ENCODE measurements around the gene SUSD3. TPM values are rescaled to one million over a fixed set of nuclear protein-coding genes. Genes with fewer than 3 reads are reported as not detected.

The SUSD3 gene
- polyA plus RNA-seq, 4 donors: 3.7 to 10.1 (median 3.8) TPM; not detected in 1

DNA sequence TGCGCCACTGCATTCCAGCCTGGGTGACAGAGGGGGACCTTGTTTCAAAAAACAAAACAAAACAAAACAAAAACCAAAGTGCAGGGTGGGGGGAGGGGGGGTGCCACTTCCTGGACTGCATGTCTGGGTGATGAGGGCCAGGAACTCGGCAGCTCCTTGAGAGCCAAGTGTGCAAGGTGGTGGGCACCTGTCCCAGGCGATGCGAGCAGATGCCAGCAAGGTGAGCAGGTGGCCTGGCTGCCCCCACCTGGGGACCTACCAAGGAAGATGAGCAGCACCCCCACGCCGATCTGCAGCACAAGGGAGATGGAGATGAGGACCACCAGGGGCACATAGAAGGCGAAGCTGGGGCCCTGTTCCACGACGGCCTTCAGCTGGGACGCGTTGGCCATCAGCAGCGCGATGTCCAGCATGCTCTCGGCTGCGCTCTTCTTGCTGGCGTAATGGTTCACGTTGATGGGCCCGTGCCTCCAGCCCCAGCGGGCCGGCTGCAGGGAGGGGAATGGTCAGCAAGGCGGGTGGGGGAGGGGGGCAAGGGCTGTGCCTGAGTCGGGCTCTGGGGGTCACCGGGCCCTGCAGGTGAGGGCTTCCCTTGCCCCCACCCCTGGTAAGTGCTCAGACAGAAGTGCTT lies 67.8 kb downstream of the SUSD3 start:
- H3K4me1 ChIP-seq (ENCODE audit: control insufficient read depth in 3 of 3, insufficient read depth in 2 of 3, low read depth in 1 of 3, low read length in 2 of 3): peaks cover 0 to 21% (median 0%) of the 10 kb centered on the region in 3 donors
- H3K27me3 ChIP-seq (ENCODE audit: control insufficient read depth in 3 of 3, insufficient read depth in 3 of 3, low read length in 3 of 3): no peaks in the 10 kb centered on the region
- no peak overlapping the region for H3K4me3 ChIP-seq (ENCODE audit: low read depth in 1 of 3, low read length in 3 of 3)
- DNase-seq (no peak), FAIRE-seq (no peak)
- peak overlapping the region in 2 of 3 donors; percentile 51 to 80 for H3K27ac ChIP-seq (ENCODE audit: low read depth in 1 of 3, low read length in 2 of 3)
- 81 to 92% (median 87%) methylated on average over 21 to 23 of the region's 23 CpGs for WGBS, 3 donors
- H3K36me3 ChIP-seq (ENCODE audit: control insufficient read depth in 3 of 3, insufficient read depth in 2 of 3, low read depth in 1 of 3, low read length in 3 of 3): peaks cover 0 to 89% (median 0%) of the 10 kb centered on the region in 3 donors
- H3K9me3 ChIP-seq (ENCODE audit: control insufficient read depth in 2 of 2, insufficient read depth in 1 of 2, low read depth in 1 of 2, low read length in 1 of 2): no peaks in the 10 kb centered on the region

DNA sequence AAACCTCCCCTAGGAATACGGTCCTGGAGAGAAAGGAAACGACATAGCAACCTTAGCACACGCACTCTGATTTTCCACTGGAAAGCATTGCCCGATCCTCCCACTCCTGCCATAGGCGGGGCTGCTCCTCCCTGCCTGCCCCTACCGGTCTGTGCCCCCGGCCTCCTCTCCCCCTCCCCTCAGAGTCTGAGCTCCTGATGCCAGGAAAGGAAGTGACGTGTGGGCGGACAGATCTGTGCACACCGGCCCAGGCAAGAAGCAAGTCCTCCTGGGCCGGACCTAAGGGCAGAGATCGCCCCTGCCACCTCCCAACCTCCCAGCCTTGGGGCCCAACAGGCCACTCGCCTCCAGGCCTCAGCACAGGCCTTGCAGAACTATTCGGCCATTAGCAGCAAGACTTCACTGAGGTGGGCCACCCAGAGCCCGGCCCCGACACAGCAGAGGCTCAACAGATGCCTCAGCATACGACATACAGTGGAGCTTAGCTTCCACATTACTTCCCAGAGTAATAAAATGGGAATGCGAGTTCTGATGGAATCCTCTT lies 68.4 kb downstream of the SUSD3 start:
- 52 to 57% (median 57%) methylated on average over 18 of the region's 18 CpGs for WGBS, 3 donors

GRCh38 chr9:93127395-93127911 lies 69.0 kb downstream of the SUSD3 start:
- Histone ChIP-seq H3K4me3 (ENCODE audit: low read depth in 1 of 3, low read length in 3 of 3) (no peak overlapping the region), H3K9me3 (ENCODE audit: control insufficient read depth in 2 of 2, insufficient read depth in 1 of 2, low read depth in 1 of 2, low read length in 1 of 2) (no peaks in the 10 kb centered on the region), H3K4me1 (ENCODE audit: control insufficient read depth in 3 of 3, insufficient read depth in 2 of 3, low read depth in 1 of 3, low read length in 2 of 3) (peaks cover 0 to 33% (median 0%) of the 10 kb centered on the region in 3 donors), H3K36me3 (ENCODE audit: control insufficient read depth in 3 of 3, insufficient read depth in 2 of 3, low read depth in 1 of 3, low read length in 3 of 3) (peaks cover 0 to 88% (median 0%) of the 10 kb centered on the region in 3 donors), H3K27me3 (ENCODE audit: control insufficient read depth in 3 of 3, insufficient read depth in 3 of 3, low read length in 3 of 3) (no peaks in the 10 kb centered on the region), H3K27ac (ENCODE audit: low read depth in 1 of 3, low read length in 2 of 3) (peak overlapping the region in 2 of 3 donors; percentile 51 to 80)
- no peak for DNase-seq
- WGBS, 3 donors: 67 to 74% (median 72%) methylated on average over 8 of the region's 8 CpGs
- no peak for FAIRE-seq

More for the DNA sequence above, 68.4 kb downstream of the SUSD3 start:
- FAIRE-seq (no peak), DNase-seq (peak in 1 of 2 donors; percentile 89)
- Histone ChIP-seq H3K4me3 (ENCODE audit: low read depth in 1 of 3, low read length in 3 of 3) (no peak overlapping the region), H3K27ac (ENCODE audit: low read depth in 1 of 3, low read length in 2 of 3) (peak overlapping the region in 2 of 3 donors; percentile 51 to 80), H3K27me3 (ENCODE audit: control insufficient read depth in 3 of 3, insufficient read depth in 3 of 3, low read length in 3 of 3) (no peaks in the 10 kb centered on the region), H3K4me1 (ENCODE audit: control insufficient read depth in 3 of 3, insufficient read depth in 2 of 3, low read depth in 1 of 3, low read length in 2 of 3) (peaks cover 0 to 28% (median 0%) of the 10 kb centered on the region in 3 donors), H3K36me3 (ENCODE audit: control insufficient read depth in 3 of 3, insufficient read depth in 2 of 3, low read depth in 1 of 3, low read length in 3 of 3) (peaks cover 0 to 89% (median 0%) of the 10 kb centered on the region in 3 donors), H3K9me3 (ENCODE audit: control insufficient read depth in 2 of 2, insufficient read depth in 1 of 2, low read depth in 1 of 2, low read length in 1 of 2) (no peaks in the 10 kb centered on the region)

GRCh38 chr9:93128011-93128714 lies 69.7 kb downstream of the SUSD3 start:
- no peak overlapping the region for H3K4me3 ChIP-seq (ENCODE audit: low read depth in 1 of 3, low read length in 3 of 3)
- H3K27me3 ChIP-seq (ENCODE audit: control insufficient read depth in 3 of 3, insufficient read depth in 3 of 3, low read length in 3 of 3): no peaks in the 10 kb centered on the region
- WGBS, 3 donors: 82 to 87% (median 86%) methylated on average over 14 of the region's 14 CpGs
- DNase-seq (no peak), FAIRE-seq (no peak)
- peaks cover 0 to 84% (median 0%) of the 10 kb centered on the region in 3 donors for H3K36me3 ChIP-seq (ENCODE audit: control insufficient read depth in 3 of 3, insufficient read depth in 2 of 3, low read depth in 1 of 3, low read length in 3 of 3)
- no peaks in the 10 kb centered on the region for H3K9me3 ChIP-seq (ENCODE audit: control insufficient read depth in 2 of 2, insufficient read depth in 1 of 2, low read depth in 1 of 2, low read length in 1 of 2)
- H3K27ac ChIP-seq (ENCODE audit: low read depth in 1 of 3, low read length in 2 of 3): peak overlapping the region in 1 of 3 donors; percentile 80
- peaks cover 3 to 40% (median 5%) of the 10 kb centered on the region in 3 donors for H3K4me1 ChIP-seq (ENCODE audit: control insufficient read depth in 3 of 3, insufficient read depth in 2 of 3, low read depth in 1 of 3, low read length in 2 of 3)

GRCh38 chr9:93128715-93129224 lies 70.3 kb downstream of the SUSD3 start:
- Histone ChIP-seq H3K4me1 (ENCODE audit: control insufficient read depth in 3 of 3, insufficient read depth in 2 of 3, low read depth in 1 of 3, low read length in 2 of 3) (peaks cover 3 to 42% (median 7%) of the 10 kb centered on the region in 3 donors), H3K36me3 (ENCODE audit: control insufficient read depth in 3 of 3, insufficient read depth in 2 of 3, low read depth in 1 of 3, low read length in 3 of 3) (peaks cover 0 to 78% (median 0%) of the 10 kb centered on the region in 3 donors), H3K9me3 (ENCODE audit: control insufficient read depth in 2 of 2, insufficient read depth in 1 of 2, low read depth in 1 of 2, low read length in 1 of 2) (no peaks in the 10 kb centered on the region), H3K4me3 (ENCODE audit: low read depth in 1 of 3, low read length in 3 of 3) (no peak overlapping the region), H3K27me3 (ENCODE audit: control insufficient read depth in 3 of 3, insufficient read depth in 3 of 3, low read length in 3 of 3) (no peaks in the 10 kb centered on the region), H3K27ac (ENCODE audit: low read depth in 1 of 3, low read length in 2 of 3) (no peak overlapping the region)
- no peak for DNase-seq
- WGBS, 3 donors: 86 to 91% (median 88%) methylated on average over 10 of the region's 10 CpGs
- FAIRE-seq: no peak

GRCh38 chr9:93129286-93129685 lies 70.8 kb downstream of the SUSD3 start:
- Histone ChIP-seq H3K4me3 (ENCODE audit: low read depth in 1 of 3, low read length in 3 of 3) (no peak overlapping the region), H3K4me1 (ENCODE audit: control insufficient read depth in 3 of 3, insufficient read depth in 2 of 3, low read depth in 1 of 3, low read length in 2 of 3) (peaks cover 3 to 42% (median 7%) of the 10 kb centered on the region in 3 donors), H3K36me3 (ENCODE audit: control insufficient read depth in 3 of 3, insufficient read depth in 2 of 3, low read depth in 1 of 3, low read length in 3 of 3) (peaks cover 0 to 73% (median 0%) of the 10 kb centered on the region in 3 donors), H3K27ac (ENCODE audit: low read depth in 1 of 3, low read length in 2 of 3) (no peak overlapping the region), H3K9me3 (ENCODE audit: control insufficient read depth in 2 of 2, insufficient read depth in 1 of 2, low read depth in 1 of 2, low read length in 1 of 2) (no peaks in the 10 kb centered on the region), H3K27me3 (ENCODE audit: control insufficient read depth in 3 of 3, insufficient read depth in 3 of 3, low read length in 3 of 3) (no peaks in the 10 kb centered on the region)
- no peak for DNase-seq
- WGBS, 3 donors: 57 to 87% (median 77%) methylated on average over 8 of the region's 8 CpGs
- no peak for FAIRE-seq

GRCh38 chr9:93129691-93130500 lies 71.4 kb downstream of the SUSD3 start:
- no peak overlapping the region for H3K4me3 ChIP-seq (ENCODE audit: low read depth in 1 of 3, low read length in 3 of 3)
- no peaks in the 10 kb centered on the region for H3K27me3 ChIP-seq (ENCODE audit: control insufficient read depth in 3 of 3, insufficient read depth in 3 of 3, low read length in 3 of 3)
- FAIRE-seq (no peak), DNase-seq (no peak)
- H3K36me3 ChIP-seq (ENCODE audit: control insufficient read depth in 3 of 3, insufficient read depth in 2 of 3, low read depth in 1 of 3, low read length in 3 of 3): peaks cover 0 to 67% (median 0%) of the 10 kb centered on the region in 3 donors
- WGBS, 3 donors: 76 to 85% (median 76%) methylated on average over 11 of the region's 11 CpGs
- H3K4me1 ChIP-seq (ENCODE audit: control insufficient read depth in 3 of 3, insufficient read depth in 2 of 3, low read depth in 1 of 3, low read length in 2 of 3): peaks cover 3 to 47% (median 7%) of the 10 kb centered on the region in 3 donors
- H3K9me3 ChIP-seq (ENCODE audit: control insufficient read depth in 2 of 2, insufficient read depth in 1 of 2, low read depth in 1 of 2, low read length in 1 of 2): no peaks in the 10 kb centered on the region
- no peak overlapping the region for H3K27ac ChIP-seq (ENCODE audit: low read depth in 1 of 3, low read length in 2 of 3)
